Osteocyte (in vitro differentiated cells): ENCODE data around the gene HOXD13. TPM values are rescaled to one million over a fixed set of nuclear protein-coding genes. Genes with fewer than 3 reads are reported as not detected.

Experiments used
- DNase-seq: peaks from one replicate; pipeline ENCODE4 v3.0.0; 2021; ENCODE audit warnings: mixed read lengths; ENCODE audit not compliant: unreplicated experiment; ENCODE audit errors: extremely low spot score
- H3K27ac Mint-ChIP-seq: one replicate; pipeline ENCODE4 v1.8.0; 2021; ENCODE audit warnings: mild to moderate bottlenecking, mixed read lengths; ENCODE audit not compliant: unreplicated experiment
- H3K27me3 Mint-ChIP-seq: one replicate; pipeline ENCODE4 v1.8.0; 2021; ENCODE audit warnings: mixed read lengths; ENCODE audit not compliant: unreplicated experiment
- H3K36me3 Mint-ChIP-seq: one replicate; pipeline ENCODE4 v1.8.0; 2021; ENCODE audit warnings: mixed read lengths; ENCODE audit not compliant: unreplicated experiment
- H3K4me1 Mint-ChIP-seq: one replicate; pipeline ENCODE4 v1.8.0; 2021; ENCODE audit warnings: mixed read lengths; ENCODE audit not compliant: unreplicated experiment
- H3K4me3 Mint-ChIP-seq: one replicate; pipeline ENCODE4 v1.8.0; 2021; ENCODE audit warnings: mild to moderate bottlenecking, moderate library complexity, mixed read lengths; ENCODE audit not compliant: unreplicated experiment
- H3K9me3 Mint-ChIP-seq: one replicate; pipeline ENCODE4 v1.8.0; 2021; ENCODE audit warnings: mixed read lengths; ENCODE audit not compliant: unreplicated experiment
- CTCF ChIP-seq: fragments of 200-600 bp; sonication (generic); IDR thresholded peaks from 2 replicates; pipeline ENCODE4 v1.5.0; 2021; ENCODE audit warnings: antibody characterized with exemption, mild to moderate bottlenecking, moderate library complexity
- long read RNA-seq: library from polyadenylated mRNA; unstranded; transcript quantifications from one replicate; pipeline ENCODE4 v2.0.0, GENCODE V29; 2021
- total RNA-seq: library from RNA; stranded (reverse); gene quantifications from 2 replicates; pipeline ENCODE4 v1.2.1, GENCODE V29; 2021

Gene HOXD13
- total RNA-seq = not detected in 2 replicates
- long read RNA-seq = 0 reads

GRCh38 chr2:176092270-176093144, at the start of gene HOXD13:
TSS of gene HOXD13 (plus strand) at chr2:176092721. CDS start at chr2:176092891, 170 bp downstream.
- H3K9me3 Mint-ChIP-seq = no peaks in the 10 kb centered on the region
- no peak within 1 kb of the TSS for H3K27ac Mint-ChIP-seq
- no peaks in the 10 kb centered on the region for H3K36me3 Mint-ChIP-seq
- H3K4me1 Mint-ChIP-seq = peaks cover 34% of the 10 kb centered on the region
- peak; percentile 82 for DNase-seq
- TF ChIP-seq CTCF = no peak
- H3K4me3 Mint-ChIP-seq = peak within 1 kb of the TSS; percentile 58
- H3K27me3 Mint-ChIP-seq = peaks cover 91% of the 10 kb centered on the region

- TF ChIP-seq CTCF = no peak
- Mint-ChIP-seq H3K4me1 (no peaks in the 10 kb centered on the region), H3K36me3 (no peaks in the 10 kb centered on the region), H3K27me3 (no peaks in the 10 kb centered on the region), H3K9me3 (no peaks in the 10 kb centered on the region), H3K27ac (no peak overlapping the region), H3K4me3 (no peak overlapping the region)
- no peak for DNase-seq
These were observed 36.1 kb upstream of the HOXD13 start for GRCh38 chr2:176056406-176056805.

GRCh38 chr2:176063958-176064357, 28.6 kb upstream of the HOXD13 start:
- Mint-ChIP-seq H3K4me1 (no peaks in the 10 kb centered on the region), H3K27ac (no peak overlapping the region), H3K27me3 (peaks cover 21% of the 10 kb centered on the region), H3K36me3 (no peaks in the 10 kb centered on the region), H3K4me3 (no peak overlapping the region), H3K9me3 (no peaks in the 10 kb centered on the region)
- DNase-seq = no peak
- TF ChIP-seq CTCF = no peak

GRCh38 chr2:176066645-176067588, 25.6 kb upstream of the HOXD13 start:
- Mint-ChIP-seq H3K4me3 (no peak overlapping the region), H3K27me3 (peaks cover 19% of the 10 kb centered on the region)

More at GRCh38 chr2:176066645-176067588, 25.6 kb upstream of the HOXD13 start:
- no peak for TF ChIP-seq CTCF
- no peak for DNase-seq
- no peaks in the 10 kb centered on the region for H3K9me3 Mint-ChIP-seq
- no peaks in the 10 kb centered on the region for H3K4me1 Mint-ChIP-seq
- H3K36me3 Mint-ChIP-seq = no peaks in the 10 kb centered on the region
- H3K27ac Mint-ChIP-seq = no peak overlapping the region
